Measurements from ENCODE around the gene PXN.
"Not testable (repeated sequence)": the region's sequence is repeated elsewhere in the genome, so short reads cannot be mapped to it uniquely, and the experiment has no call there.

The PXN gene

DNA sequence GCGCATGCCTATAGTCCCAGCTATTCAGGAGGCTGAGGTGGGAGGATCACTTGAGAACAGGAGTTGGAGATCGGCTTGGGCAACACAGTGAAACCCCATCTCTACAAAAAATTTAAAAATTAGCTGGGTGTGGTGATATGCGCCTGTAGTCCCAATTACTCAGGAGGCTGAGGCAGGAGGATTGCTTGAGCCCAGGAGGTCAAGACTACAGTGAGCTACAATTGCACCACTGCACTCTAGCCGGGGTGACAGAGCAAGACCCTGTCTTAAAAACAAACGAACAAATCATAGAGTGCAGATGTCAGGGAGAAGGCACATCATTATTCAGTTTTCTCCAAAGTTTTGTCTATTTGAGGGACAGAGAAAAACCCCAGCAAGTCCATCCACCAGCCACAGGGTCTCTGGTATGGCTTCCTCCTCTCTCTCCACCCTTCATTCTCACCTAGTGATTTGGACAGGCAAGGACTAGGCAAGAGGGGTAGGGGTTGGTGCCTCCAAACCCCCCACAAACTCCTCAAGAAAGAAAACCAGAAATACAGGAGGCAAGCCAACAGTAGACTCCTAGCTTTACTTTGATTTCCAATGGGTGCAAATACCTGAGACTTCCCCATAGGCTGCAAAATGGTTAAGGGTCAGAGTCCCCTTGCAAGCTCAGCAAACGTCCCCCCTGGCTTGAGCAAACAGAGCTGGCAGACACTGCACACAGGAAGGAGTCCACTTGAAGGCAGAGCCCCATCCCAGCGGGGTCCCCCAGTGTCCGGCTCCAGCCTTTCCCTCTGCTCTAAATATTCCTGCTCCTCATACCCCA lies 38.1 kb downstream of the PXN start:
- no peak for DNase-seq (ENCODE audit: low read depth in 2 of 2)

DNA sequence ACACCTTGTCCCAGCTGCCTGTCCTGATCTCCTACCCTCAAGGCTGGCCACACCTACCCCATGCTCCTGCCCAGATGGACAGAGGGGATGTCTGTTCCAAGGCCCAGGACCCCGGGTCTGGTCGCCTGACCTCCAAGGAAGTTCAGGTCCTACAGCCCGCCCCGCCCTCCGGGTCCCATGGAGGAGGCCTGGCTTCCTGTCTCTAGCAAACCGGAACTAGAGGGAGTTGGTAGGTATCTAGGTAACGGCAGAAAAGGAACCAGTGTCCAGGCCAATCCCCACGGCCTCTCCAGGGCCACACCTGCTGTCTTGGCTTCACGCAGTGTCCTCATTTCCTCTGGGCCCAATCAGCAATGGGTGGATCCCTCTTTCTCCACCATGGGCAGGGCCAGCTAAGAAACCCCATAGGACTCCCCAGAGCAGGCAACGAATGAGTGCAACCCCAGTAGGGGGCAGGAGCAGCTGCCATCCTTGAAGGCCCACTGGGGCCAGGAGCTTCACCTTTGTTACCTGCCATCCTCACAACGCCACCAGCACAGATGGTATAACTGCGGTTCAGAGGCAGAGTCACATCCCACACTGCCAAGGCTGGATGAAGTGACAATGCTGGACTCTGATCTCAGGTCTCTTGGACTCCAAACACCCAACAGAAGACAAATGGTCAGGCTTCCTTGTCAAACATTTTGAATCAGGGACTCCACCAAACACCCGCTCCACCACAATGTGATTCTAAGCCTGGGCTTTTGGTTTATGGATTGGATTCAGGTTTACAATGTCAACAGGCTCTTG lies 39.5 kb downstream of the PXN start:
- no peak for DNase-seq (ENCODE audit: low read depth in 2 of 2)

DNA sequence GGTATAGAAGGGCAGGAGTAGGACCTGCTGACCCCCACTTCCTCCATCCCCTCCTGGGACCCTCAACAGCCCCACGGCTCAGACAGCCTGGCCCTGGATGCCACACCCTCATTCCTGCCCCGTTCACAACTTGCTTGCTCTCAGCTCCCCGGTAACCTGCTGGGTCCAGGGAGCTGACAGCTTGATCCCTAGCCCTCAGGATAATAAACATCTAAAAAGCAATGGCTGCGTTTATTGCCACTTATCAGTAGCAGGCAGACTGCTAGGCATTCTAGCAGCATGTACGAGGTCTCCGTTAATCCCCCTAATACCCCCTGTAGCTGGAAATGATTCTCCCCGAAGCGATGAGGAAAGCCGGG lies 40.4 kb downstream of the PXN start:
- DNase-seq (ENCODE audit: low read depth in 2 of 2): no peak

DNA sequence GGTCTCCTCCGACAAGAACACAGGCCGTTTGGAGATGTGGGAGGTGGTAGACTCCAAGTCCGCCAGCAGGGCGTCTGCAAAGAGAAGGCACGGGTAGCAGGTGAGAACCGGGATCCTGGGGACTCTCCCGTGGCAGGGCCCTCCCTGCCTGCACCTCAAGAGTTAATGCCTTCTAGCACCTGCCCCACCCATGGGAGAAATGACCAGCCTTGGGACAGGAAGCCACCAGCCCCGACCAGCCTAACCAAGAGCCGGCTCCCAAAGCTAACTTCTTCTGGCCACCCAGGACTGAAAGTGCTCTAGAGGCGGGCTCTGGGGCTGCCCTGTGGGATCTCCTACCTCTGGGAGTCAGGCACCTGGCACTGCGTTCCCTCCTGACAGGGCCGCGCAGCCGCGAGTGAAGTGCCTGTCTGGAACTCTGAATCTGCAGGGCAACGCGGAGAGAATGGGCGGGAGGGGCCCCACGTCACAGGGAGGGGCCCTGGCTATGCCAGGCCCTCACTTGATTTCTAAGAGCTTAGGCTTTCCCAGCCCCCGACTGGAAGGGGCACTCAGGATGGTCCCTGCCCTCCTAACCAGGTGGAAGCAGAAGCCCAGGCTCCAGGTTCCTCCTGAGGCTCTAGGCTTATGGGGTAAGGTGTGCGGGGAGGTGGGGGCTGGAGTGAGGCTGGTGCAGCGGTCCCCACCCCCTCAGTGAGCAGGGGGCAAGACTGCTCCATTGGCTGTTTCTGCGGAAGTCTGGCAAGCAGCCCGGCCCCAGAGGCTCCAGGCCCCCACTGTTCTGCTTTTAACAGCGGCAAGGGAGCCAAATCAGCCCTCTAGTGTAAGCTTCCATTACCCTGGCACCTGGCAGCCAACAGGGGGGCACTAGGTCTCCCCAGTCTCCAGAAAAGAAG lies 41.0 kb downstream of the PXN start:
- DNase-seq (ENCODE audit: low read depth in 2 of 2): no peak

DNA sequence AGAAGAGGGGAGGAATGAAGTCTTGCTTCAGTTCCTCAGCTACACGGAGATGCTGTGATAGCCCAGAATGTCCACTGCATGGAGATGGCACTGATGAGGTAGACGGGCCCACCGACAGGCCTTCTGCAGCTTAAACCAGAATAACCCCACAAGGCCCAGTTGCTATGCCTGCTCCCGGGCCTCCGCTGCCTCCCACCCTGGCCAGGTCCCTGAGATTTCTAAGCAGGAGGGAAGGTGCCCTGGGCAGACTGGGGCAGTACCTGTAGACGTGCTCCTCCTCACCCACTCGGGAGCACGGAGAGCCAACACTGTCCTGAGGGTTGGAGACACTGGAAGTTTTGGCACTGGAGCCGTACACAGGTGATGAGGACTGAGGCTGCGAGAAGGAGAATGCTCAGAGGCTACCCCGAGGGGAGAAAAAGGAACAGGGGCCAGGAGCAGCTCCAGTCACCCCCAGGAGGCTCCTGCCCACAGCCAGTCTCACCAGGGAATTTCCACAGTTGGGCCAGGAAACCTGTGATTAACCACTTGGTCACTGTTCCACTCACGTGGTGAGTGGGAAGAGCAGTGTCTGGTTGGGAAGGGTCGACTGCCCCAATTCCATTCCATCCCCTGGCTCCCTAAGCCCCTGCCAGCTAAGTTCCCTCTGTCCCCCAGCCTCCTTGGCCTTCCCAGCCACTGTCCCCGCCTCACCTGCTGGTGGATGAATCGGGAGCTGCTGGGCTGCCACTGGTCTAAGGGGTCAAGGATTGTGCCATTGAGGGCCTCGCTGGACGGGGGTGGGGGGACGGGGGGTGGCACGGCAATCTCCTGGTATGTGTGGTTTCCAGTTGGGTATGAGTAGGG lies 41.8 kb downstream of the PXN start:
- no peak for DNase-seq (ENCODE audit: low read depth in 2 of 2)

DNA sequence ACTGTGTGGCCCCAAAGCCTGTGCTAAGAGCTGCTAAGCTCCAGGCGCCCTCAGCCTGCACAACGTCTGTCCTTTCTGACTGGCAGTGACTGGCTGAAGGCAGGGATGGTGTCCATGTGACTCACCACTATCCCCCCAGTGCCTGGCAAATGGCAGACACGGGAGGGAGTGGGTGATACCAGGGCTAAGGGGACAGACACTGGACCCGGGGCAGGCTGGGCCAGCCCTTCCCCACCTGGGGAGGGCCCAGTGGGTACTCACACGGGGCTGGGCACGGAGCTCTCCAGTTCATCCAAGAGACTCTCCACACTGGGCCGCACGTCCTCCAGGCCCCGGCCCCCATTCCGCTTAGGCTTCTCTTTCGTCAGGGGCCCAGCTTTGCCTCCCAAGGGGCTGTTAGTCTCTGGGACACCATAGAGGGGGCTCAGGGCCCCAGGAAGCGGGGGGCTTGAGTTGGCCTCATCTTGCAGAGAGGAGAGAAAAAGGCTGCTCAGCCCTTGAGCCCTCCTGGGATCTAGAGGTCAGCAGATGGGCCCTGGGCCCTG lies 43.2 kb downstream of the PXN start:
- DNase-seq (ENCODE audit: low read depth in 2 of 2): no peak

DNA sequence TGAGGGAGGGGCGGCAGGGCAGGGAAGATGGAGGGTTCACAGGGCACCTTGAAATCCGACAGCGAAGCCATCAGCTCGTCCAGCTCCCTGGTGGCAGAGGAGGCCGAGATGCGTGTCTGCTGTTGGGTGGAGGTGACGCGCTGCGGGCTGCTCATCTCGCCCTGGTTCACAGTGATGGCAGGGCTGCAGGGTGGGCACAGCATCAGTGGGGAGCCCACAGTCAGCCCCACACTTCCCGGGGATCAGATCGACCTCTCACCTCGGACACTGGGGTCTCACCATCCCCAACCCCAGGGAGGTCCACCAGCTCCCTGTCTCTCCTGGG lies 44.0 kb downstream of the PXN start:
- no peak for DNase-seq (ENCODE audit: low read depth in 2 of 2)

DNA sequence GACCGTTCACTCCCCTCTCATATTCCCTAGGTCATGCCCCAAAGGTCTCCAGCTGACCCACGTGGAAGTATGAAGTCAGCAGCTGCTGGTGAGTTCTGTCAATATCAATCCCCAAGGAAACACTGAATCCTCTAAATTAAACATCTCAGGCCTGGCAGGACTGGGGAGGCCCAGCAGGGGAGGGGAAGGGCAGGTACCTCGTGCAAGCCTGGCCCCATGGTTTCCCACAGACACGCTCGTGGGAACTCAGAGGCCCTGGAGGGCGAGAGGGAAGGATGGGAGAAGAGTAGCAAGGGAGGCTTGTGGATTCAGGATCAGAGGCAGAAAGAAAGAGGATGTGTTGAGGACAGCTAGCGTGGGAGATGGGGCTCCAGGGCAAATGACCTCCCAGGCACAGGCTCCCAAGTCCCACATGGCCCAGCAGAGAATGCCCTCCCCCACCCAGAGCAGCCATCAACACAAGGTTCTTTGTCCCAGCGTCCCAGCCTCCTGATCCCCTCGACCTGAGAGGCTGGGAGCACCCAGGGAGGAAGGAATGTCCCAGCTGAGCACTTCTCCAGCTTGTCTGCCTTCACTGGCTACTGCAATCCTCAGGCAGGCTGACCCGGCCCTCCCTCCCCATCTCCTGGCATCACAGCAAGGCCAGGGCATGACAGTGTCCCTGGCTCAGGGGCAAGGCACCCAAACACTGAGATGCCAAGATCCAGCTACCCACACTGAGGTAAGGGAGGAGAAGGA lies 44.5 kb downstream of the PXN start:
- no peak for DNase-seq (ENCODE audit: low read depth in 2 of 2)

DNA sequence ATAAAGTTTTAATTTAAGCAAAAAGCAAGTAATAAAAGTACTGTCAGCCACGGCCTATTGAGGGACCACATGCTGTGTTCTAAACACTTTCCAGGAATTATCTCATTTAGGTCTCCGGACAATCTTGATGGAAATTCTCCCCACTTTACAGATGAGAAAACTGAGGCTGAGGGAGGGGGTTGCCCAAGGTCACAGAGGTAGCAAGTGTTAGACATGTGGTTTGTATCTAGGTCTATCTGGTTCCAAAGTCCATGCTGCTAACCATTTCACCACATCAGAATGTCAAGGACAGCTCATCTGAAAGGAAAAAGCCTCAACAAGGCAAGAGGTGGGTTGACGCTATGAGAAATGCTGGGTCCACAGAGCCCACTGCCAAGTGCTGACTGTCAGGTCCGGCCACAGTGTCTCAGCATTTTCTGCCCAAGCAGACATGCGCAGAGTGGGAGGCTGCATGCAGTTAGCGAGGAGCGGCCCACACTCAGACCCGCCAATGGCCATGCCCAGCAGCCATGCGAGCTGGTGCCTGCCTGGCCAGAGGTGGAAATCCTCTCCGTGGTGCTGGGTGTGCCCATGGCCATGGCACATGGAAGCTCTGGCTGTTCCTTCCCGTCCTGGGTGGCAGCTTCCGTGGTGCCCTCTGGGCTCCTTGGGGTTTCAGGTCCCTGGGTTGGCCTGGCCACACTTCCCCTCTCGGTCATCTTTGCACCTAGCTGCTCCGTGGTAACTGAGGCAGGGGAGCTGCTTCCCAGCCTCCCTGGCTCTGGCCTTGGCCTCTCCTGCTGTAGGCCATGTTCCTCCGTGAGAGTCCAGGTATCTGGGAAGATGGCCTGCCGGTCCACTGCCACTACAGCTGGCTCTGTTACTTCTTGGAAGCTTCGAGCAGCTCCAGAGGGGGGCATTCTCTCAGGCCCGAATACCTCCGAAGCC lies 46.6 kb downstream of the PXN start:
- DNase-seq (ENCODE audit: low read depth in 2 of 2): no peak

DNA sequence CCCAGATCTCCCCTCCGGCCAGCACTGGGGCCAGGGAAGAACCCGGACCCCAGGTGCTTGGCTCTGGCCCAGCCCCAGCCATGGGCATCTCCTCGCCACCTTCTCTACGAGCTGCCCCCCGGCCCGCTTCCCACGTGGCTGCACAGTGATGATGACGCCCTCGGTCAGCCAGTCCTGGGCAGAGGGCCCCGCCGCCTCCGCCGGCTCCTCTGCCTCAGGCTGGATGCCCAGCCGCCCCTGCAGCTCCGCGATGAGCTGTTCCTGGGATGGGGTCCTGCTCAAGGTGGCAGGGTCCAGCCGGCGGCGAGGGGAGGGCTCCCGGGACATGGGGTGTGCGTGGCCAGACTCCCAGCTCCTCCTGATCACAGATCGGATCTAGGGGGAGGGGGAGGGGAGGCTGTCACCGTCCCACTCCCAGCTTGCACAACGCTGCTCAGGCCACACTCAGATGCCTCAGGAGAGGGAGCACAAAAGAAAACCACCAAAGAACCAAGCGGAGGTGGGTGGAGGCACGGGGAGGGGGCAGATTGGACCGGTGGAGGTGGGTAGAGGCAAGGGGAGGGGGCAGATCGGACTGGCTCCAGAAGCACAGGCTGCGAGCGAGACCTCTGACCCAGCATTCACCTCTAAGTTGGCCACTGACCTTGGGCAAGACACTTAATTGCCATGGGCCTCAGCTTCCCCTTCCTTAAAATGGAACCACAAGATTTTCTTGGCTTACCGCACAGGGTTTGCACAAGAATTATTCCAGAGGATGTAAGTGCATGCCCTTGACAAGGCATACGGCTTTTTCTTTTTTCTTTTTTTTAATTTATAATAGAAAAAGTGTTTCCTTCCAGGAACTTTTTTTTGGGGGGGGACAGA lies 48.6 kb downstream of the PXN start:
- DNase-seq (ENCODE audit: low read depth in 2 of 2): no peak

DNA sequence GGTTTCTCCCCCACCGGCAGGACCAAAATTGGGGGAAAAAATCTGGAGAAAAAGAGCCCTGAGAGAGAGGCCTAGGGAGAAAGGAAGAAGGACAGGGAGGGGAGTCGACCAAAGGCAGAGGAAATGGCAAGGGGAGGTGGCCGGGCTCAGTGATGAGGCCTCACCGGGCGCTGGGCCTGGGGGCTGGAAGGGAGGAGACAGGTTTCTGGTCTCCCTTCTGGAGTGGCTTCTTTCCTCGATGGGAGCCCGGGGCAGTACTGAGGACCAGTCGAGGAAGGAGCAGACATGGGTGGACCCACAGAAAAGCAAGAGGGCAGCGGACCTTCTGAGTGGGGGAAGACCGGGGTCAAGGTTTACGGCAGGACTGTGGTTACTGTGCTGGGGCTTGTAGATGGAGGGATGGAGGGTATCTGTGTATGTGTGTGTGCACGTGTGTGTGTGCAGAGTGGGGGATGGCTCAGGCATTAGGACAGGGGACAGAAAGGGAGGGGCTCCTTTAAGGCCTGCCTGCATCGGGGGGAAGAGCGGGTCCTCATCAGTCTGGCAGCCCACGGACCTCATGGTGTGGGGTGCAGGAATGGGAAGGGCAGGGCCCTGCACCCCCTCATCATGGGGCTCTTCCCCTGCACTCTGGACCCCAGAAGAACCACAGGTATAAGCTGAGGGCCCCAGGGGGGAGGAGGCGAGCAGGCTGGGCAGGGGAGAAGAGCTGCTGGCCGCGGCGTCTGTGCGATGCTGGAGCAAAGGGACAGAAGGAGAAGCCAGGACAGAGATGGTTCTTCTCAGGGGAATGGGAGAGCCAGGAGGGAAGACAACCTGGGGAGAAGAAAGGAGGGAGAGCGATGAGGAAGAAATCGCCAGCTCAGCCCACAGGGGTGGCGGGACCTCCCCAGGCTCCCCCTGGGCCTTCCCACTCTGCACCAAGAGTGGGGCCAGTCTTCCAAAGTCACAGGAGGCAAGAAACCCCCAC lies 49.5 kb downstream of the PXN start:
- no peak for DNase-seq (ENCODE audit: low read depth in 2 of 2)

DNA sequence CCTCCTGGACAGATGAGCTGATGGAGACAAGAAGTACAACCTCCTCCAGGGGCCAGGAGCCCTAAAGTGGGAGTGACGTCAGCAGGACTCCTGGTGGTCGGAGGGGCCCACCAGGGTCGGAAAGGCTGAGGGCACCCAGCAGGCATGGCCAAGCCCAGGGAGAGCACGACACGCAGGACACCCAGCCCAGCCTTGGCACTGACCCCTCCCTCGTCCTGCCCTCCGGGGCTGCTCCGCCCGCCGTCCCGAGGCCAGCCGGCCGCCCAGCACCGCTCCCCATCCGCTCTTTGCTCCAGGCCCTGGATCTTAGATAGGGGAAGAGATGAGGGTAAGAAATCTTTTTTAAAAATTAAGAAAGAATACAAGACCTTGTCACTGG lies 50.2 kb downstream of the PXN start:
- DNase-seq (ENCODE audit: low read depth in 2 of 2): no peak

DNA sequence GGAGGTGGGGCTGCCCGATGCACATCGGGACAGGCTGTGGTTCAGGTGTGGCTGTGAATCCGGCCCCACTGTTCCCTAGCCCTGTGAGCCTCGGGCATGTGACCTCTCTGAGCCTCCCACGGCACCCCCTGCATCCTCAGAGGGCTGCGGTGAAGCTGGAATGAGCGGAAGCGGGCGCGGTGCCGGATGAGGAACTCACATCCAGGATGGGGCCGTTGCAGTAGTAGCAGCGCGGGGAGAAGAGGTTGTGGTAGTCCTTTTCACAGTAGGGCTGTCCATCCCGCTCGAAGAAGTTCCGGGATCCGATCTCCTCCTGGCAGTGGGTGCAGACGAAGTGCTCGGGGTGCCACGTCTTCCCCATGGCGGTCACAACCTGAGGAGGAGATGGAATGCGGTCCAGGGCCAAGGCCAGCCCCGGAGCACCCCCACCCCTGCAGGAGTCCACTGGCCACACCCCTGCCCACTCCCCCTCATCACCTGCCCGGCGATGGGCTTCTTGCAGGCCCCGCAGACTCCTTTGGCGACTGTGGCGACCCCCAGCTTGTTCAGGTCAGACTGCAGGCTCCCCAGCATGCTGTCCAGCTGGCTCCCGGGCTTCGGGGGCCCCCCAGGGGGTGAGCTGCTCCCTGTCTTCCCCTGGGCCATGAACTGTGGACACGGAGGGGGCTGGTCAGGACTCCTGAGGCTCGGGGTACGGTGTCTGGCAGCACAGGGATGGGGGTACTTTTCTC lies 50.7 kb downstream of the PXN start:
- no peak for DNase-seq (ENCODE audit: low read depth in 2 of 2)

DNA sequence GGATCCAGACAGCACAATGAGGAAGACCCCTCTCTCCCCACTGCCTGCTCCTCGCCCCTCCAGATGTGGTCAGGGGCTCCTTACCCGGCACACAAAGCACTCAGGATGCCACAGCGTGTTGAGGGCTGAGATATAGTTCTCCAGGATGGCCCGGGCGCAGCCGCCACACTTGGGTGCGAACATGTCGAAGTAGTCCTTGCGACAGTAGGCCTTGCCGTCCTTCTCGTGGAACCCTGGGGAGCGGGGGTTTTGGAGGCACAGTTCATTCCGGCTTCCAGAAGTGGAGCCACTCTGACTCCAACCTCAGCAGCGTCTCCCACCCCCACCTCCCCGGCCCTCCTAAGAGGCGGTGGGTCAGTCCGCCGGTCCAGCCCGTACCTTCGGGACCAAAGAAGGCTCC lies 51.8 kb downstream of the PXN start:
- DNase-seq (ENCODE audit: low read depth in 2 of 2): no peak

DNA sequence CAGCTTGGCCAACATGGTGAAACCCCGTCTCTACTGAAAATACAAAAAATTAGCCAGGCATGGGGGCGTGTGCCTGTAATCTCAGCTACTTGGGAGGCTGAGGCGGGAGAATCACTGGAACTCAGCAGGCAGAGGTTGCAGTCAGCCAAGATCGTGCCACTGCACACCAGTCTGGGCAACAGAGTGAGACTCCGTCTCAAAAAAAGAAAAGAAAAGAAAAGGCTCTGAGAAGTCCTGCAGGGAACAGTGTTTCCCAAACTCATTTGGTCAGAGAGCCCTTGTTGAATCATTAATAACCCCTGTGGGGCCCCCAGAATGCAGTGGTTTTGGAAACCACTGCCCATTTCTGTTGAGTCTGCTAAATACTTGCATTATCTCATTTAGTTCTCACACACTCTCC lies 52.3 kb downstream of the PXN start:
- not testable (repeated sequence) for DNase-seq (ENCODE audit: low read depth in 2 of 2)

DNA sequence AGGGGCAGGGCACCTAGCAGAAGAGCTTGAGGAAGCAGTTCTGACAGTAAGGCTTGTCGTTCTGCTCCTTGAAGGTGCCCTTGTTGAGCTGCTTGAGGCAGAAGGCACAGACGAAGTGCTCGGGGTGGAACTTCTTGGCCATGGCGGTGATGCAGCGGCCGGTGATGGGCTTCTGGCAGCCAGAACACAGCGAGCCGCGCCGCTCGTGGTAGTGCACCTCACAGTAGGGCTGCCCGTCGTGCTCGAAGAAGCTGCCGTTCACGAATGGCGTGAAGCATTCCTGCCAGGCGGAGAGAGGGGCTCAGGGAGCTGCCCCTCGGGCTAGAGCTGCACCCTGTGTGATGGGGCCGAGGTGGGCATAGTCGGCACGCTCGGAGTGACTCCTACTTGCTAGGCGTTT lies 53.2 kb downstream of the PXN start:
- no peak for DNase-seq (ENCODE audit: low read depth in 2 of 2)

DNA sequence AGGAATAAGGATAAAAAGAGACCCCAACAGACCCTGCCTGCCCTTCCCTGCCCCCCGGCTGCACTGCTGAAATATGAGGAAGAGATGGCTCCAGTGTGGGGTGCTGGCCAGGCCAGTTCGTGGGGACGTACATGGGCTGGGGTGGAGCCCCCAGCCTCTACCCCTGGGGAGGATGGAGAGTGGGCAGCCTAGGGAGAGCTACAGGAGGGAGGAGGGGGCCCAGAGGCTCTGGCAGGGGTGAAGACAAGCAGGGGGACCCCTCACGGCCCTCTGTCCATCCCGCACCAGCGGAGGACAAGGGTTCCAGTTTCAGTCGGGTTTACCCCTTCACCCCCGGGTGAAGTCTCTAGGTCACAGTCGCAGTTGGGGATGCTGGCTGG lies 53.6 kb downstream of the PXN start:
- DNase-seq (ENCODE audit: low read depth in 2 of 2): no peak
